Colonic mucosa (tissue), 4 donors: Measurements from ENCODE around the gene MUC5AC. TPM values are rescaled to one million over a fixed set of nuclear protein-coding genes. Genes with fewer than 3 reads are reported as not detected.

Experiments used
- DNase-seq: peaks from one replicate; pipeline ENCODE4 v3.0.0-alpha.2; 2020
- H3K27ac ChIP-seq: fragments of 200-600 bp; one replicate; pipeline ENCODE4 v1.8.0; 2021
- H3K27me3 ChIP-seq: fragments of 200-600 bp; one replicate; pipeline ENCODE4 v1.8.0; 2021
- H3K36me3 ChIP-seq: fragments of 200-600 bp; one replicate; pipeline ENCODE4 v1.8.0; 2021
- H3K4me1 ChIP-seq: fragments of 200-600 bp; one replicate; pipeline ENCODE4 v1.8.0; 2021; ENCODE audit warnings: mild to moderate bottlenecking
- H3K4me3 ChIP-seq: fragments of 200-600 bp; one replicate; pipeline ENCODE4 v1.8.0; 2021
- H3K9ac ChIP-seq, 2 donors: one replicate each; pipeline ENCODE4 v1.7.0; 2013; ENCODE audit warnings: control low read depth in 2 of 2, low read depth in 2 of 2, low read length in 2 of 2
- H3K9me3 ChIP-seq: fragments of 200-600 bp; one replicate; pipeline ENCODE4 v1.8.0; 2021
- intact Hi-C: fragments of 100-400 bp; cut with DNase I; formaldehyde crosslinking; loops from one replicate; pipeline ENCODE4 v1.14.1; 2022
- total RNA-seq, 2 donors: library from RNA; stranded (reverse); fragmentation: NEBNext Ultra II Directional in 1 of 2; extraction: Animal tissue kit (Norgen Biotek cat#: 25700) in 1 of 2; gene quantifications; one replicate each; pipeline ENCODE4 v1.2.1, GENCODE V29; 2021
- TF ChIP-seq, protein P1 (sequence below): fragments of 200-600 bp; IDR thresholded peaks from one replicate; pipeline ENCODE4 v1.8.0; 2022; ENCODE audit warnings: antibody characterized with exemption, mild to moderate bottlenecking
- donor health status: healthy.
- donor health status: DM: no; HTN: no; CAD: no.
- donor health status: DM: no; HTN: no; CAD: no.

MUC5AC gene
- total RNA-seq, 2 donors from 2014 or later, result 0.03 to 0.20 TPM

DNA sequence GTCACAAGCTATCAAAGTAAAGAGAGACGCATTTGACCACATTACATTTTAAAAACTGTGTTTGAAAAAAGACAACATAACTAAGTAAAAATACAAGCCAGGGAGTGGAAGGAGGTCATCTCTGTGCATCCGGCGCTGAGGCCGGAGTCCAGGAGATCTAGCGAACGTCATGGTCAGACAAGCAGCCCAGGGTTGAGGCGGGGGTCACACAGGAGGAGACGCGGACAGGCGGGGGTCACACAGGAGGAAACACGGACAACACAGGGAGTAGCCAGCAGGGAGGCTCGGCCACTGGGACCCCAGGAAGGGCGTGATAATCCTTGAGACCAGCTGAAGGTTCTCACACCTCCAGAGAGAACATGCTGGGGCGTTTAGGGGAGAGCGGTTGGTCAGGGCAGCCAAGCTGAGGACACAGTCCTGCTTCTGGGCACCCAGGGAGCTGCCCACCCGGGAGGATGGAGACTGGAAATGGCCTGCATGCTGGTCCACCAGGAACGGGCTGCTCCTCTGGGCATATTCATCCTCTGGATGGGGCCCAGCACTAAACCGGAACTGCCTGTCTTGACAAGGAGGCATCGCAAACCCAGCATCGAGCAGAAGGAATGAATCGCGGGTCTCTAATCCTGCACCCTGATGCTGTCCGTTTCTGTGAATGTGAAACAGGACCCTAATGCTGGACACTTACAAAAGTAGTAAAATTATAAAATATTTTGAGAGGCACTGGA is 40.9 kb upstream of the MUC5AC start:
- Histone ChIP-seq H3K9ac (no peak overlapping the region), H3K9me3 (no peaks in the 10 kb centered on the region), H3K36me3 (no peaks in the 10 kb centered on the region), H3K4me1 (no peaks in the 10 kb centered on the region), H3K27me3 (no peaks in the 10 kb centered on the region), H3K27ac (no peak overlapping the region), H3K4me3 (no peak overlapping the region)
- DNase-seq, result no peak
- TF ChIP-seq, protein P1, sequence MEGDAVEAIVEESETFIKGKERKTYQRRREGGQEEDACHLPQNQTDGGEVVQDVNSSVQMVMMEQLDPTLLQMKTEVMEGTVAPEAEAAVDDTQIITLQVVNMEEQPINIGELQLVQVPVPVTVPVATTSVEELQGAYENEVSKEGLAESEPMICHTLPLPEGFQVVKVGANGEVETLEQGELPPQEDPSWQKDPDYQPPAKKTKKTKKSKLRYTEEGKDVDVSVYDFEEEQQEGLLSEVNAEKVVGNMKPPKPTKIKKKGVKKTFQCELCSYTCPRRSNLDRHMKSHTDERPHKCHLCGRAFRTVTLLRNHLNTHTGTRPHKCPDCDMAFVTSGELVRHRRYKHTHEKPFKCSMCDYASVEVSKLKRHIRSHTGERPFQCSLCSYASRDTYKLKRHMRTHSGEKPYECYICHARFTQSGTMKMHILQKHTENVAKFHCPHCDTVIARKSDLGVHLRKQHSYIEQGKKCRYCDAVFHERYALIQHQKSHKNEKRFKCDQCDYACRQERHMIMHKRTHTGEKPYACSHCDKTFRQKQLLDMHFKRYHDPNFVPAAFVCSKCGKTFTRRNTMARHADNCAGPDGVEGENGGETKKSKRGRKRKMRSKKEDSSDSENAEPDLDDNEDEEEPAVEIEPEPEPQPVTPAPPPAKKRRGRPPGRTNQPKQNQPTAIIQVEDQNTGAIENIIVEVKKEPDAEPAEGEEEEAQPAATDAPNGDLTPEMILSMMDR, result no peak
- intact Hi-C loops, result no loop called here

DNA sequence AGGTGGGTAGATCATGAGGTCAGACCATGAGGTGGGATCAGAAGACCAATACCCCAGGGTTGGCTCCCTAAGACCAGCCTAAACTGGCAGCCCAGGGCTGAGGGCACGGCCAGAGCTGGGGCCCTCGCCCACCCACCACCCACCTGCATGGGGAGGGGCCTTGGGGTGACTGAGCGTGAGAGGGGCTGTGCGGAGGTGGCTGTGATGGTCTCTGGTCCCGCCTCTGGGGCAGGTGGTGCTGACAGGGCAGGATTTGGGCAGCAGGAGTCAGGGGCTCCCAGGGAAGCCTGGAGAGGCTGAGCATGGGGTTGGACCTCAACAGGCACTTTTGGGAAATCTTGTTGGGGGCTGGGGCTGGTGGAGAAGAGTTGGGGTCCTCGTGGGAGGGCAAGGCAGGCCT is 39.8 kb upstream of the MUC5AC start:
- H3K4me1 ChIP-seq, result no peaks in the 10 kb centered on the region
- no peaks in the 10 kb centered on the region for H3K27me3 ChIP-seq
- intact Hi-C loops, result no loop called here
- no peaks in the 10 kb centered on the region for H3K36me3 ChIP-seq
- H3K9ac ChIP-seq, result no peak overlapping the region
- DNase-seq, result no peak
- H3K9me3 ChIP-seq, result no peaks in the 10 kb centered on the region
- no peak overlapping the region for H3K4me3 ChIP-seq
- no peak overlapping the region for H3K27ac ChIP-seq
- TF ChIP-seq, protein P1, result no peak

DNA sequence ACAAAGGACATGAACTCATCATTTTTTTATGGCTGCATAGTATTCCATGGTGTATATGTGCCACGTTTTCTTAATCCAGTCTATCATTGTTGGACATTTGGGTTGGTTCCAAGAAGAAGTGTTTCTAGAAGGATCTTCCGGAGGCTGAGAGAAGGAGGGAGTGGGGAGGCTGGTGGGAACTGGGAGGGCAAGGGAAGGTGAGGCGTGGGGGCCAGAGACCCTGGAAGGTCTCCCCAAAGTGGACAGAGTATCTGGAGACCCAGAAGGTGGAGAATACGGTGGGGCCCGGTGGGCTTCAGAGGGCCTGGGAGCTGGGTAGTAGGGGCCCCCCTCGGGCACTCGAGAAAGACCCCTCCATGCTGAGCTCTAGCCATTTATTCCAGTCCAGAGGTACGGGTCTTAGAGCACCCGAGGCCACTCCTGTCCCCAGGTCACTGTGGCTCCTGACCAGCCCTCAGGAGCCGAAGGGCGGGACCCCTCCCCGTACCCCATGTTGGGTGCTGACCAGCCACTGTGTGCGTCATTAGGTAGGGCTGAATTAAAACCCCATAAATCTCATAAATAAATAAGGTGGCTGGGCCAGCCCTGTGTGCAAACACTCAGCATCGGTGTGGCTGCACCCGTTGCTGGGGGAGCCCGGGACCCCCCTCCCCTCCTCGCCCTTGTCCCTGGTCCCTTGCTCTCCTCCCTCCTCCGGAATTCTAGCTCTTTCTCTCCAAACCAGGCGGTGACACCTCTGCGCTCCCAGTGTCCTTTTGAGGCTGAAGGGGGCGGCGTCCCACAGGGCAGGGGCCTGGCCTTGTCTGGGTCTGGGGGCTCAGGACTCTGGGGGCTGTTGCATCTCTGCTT is 38.8 kb upstream of the MUC5AC start:
- DNase-seq, result no peak
- H3K36me3 ChIP-seq, result no peaks in the 10 kb centered on the region
- H3K27ac ChIP-seq, result no peak overlapping the region
- H3K27me3 ChIP-seq, result no peaks in the 10 kb centered on the region
- intact Hi-C loops, result no loop called here
- H3K4me3 ChIP-seq, result no peak overlapping the region
- TF ChIP-seq, protein P1, result no peak
- no peaks in the 10 kb centered on the region for H3K4me1 ChIP-seq
- H3K9me3 ChIP-seq, result no peaks in the 10 kb centered on the region
- no peak overlapping the region for H3K9ac ChIP-seq

DNA sequence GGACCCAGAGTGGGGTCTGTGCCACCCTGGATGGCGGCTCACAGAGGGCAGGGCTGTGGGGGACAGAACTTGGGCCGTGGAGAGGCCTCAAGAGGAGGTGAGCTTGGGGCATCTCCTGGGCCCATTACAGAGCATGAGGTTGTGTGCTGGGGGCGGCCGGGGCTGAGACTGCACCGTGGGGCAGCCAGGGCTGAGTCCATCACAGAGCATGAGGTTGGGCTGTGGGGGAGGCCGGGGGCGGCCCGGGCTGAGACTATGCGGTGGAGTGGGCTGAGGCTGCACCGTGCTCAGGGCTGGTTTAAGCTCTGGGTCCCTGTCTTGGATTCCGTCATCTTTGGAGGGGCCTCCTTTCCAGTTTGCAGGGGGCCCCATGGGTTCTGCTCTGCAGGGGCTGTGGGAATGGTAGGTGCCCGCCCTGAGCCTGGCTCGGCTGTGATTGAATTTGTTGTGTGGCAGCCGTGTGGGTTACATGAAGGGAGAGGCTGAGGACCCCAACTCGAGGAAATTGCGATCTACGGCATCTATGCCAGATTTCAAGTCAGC is 38.1 kb upstream of the MUC5AC start:
- intact Hi-C loops, result loop anchor here (10.0 kb wide), 1 partner anchor 395 kb away; no protein-coding TSS in a partner anchor
- Histone ChIP-seq H3K4me3 (no peak overlapping the region), H3K27me3 (no peaks in the 10 kb centered on the region), H3K9me3 (no peaks in the 10 kb centered on the region), H3K9ac (no peak overlapping the region), H3K36me3 (no peaks in the 10 kb centered on the region), H3K27ac (no peak overlapping the region), H3K4me1 (no peaks in the 10 kb centered on the region)
- TF ChIP-seq, protein P1, result no peak
- no peak for DNase-seq

DNA sequence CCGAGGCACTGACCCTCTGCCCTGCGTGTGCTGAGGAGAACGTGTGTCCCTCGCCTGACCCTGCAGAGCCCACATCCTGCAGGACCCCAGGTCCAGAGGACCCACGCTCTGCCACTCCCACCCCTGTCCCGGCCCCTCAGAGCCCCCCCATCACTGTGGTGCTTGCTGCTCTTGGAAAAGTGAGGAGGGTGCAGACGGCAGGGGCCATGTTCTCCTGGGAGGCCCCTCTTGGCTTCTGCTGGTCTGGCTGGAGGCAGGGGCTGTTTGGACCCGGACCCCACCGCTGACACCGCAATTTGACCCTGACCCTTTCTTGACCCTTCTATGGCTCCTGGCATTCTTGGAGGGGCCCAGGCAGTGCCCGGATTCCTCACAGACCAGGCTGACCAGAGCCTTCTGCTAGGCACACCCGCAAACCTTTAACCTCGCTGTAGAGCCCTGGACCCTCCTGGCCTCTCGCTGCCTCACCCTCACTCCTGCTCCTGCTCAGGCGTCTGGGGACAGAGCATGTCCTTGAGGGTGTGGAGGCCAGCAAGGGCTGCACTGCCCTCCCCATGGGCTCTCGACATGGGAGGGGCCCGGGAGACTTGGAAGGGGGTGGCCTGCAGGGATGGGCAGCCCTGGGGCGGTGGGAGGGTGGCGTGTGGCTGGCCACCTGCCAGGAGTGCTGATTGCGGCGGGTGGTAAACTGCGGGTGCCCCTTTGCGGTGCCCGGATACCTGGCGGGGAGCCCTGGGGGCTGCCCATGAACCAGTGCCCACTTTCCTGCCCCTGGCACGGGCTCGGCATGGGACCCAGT is 37.0 kb upstream of the MUC5AC start:
- H3K9ac ChIP-seq, result no peak overlapping the region
- H3K27ac ChIP-seq, result no peak overlapping the region
- no peak overlapping the region for H3K4me3 ChIP-seq
- no peaks in the 10 kb centered on the region for H3K9me3 ChIP-seq
- no peaks in the 10 kb centered on the region for H3K27me3 ChIP-seq
- no peak for DNase-seq
- intact Hi-C loops, result loop anchor here (10.0 kb wide), 1 partner anchor 394 kb away; no protein-coding TSS in a partner anchor
- no peaks in the 10 kb centered on the region for H3K36me3 ChIP-seq
- no peaks in the 10 kb centered on the region for H3K4me1 ChIP-seq
- TF ChIP-seq, protein P1, result no peak
